Cerebellar cortex (tissue), 1 donor: Measurements from ENCODE around the gene NT5M.

Source experiments
- DNase-seq: peaks from one replicate; pipeline ENCODE4 v3.0.0-alpha.2; 2015; ENCODE audit warnings: low spot score

Gene NT5M

GRCh38 chr17:17303847-17304490 is 796 bp downstream of the NT5M start:
- no peak for DNase-seq

GRCh38 chr17:17304521-17304985 is 1.4 kb downstream of the NT5M start:
- no peak for DNase-seq

GRCh38 chr17:17305281-17305801 is 2.2 kb downstream of the NT5M start:
- DNase-seq, result peak; percentile 19

- no peak for DNase-seq
Observed at GRCh38 chr17:17309356-17309755, 6.2 kb downstream of the NT5M start.

GRCh38 chr17:17313350-17313991 is 10.3 kb downstream of the NT5M start:
- peak; percentile 66 for DNase-seq

GRCh38 chr17:17314501-17315071 is 11.4 kb downstream of the NT5M start:
- DNase-seq, result no peak

- no peak for DNase-seq
Observed at GRCh38 chr17:17315142-17315821, 12.1 kb downstream of the NT5M start.

GRCh38 chr17:17320188-17320910 is 17.2 kb downstream of the NT5M start:
- DNase-seq, result no peak

- DNase-seq, result no peak
Observed at GRCh38 chr17:17320911-17321220, 17.7 kb downstream of the NT5M start.

GRCh38 chr17:17321356-17322025 is 18.3 kb downstream of the NT5M start:
- DNase-seq, result no peak

GRCh38 chr17:17322516-17323510 is 19.6 kb downstream of the NT5M start:
- no peak for DNase-seq

- DNase-seq, result no peak
Observed at GRCh38 chr17:17324616-17325015, 21.4 kb downstream of the NT5M start.

GRCh38 chr17:17325228-17325627 is 22.1 kb downstream of the NT5M start:
- no peak for DNase-seq

GRCh38 chr17:17325816-17326215 is 22.6 kb downstream of the NT5M start:
- no peak for DNase-seq

- no peak for DNase-seq
Observed at GRCh38 chr17:17326275-17326875, 23.2 kb downstream of the NT5M start.

GRCh38 chr17:17328251-17328650 is 25.1 kb downstream of the NT5M start:
- no peak for DNase-seq

GRCh38 chr17:17341452-17341851 is 38.3 kb downstream of the NT5M start:
- DNase-seq, result no peak

- no peak for DNase-seq
Observed at GRCh38 chr17:17342242-17342945, 39.2 kb downstream of the NT5M start.

GRCh38 chr17:17343160-17343735 is 40.1 kb downstream of the NT5M start:
- no peak for DNase-seq
